ENCODE data around the gene NCAPD2. TPM values are rescaled to one million over a fixed set of nuclear protein-coding genes. Genes with fewer than 3 reads are reported as not detected.

Gene NCAPD2
- total and polyA plus RNA-seq, 7 donors, result 9.0 to 89.5 (median 13.3) TPM

GRCh38 chr12:6469092-6469491, 24.8 kb upstream of the NCAPD2 start:
- no peak for DNase-seq
- H3K27ac ChIP-seq, result peak overlapping the region; percentile 89 to 92 (median 90)
- H3K4me1 ChIP-seq, result peaks cover 0 to 39% (median 33%) of the 10 kb centered on the region in 4 donors
- 69 to 80% methylated on average over 6 of the region's 6 CpGs for whole genome bisulfite sequencing, 2 donors
- peaks cover 7 to 24% (median 9%) of the 10 kb centered on the region in 4 donors for H3K36me3 ChIP-seq
- no peaks in the 10 kb centered on the region for H3K27me3 ChIP-seq
- H3K4me3 ChIP-seq, result peak overlapping the region in 3 of 4 donors; percentile 63 to 81 (median 79)
- intact Hi-C loops (cut with DNase I), result no loop called here
- no peak for TF ChIP-seq EP300 (IDR thresholded peaks at IDR 0.05)
- TF ChIP-seq, protein P1, sequence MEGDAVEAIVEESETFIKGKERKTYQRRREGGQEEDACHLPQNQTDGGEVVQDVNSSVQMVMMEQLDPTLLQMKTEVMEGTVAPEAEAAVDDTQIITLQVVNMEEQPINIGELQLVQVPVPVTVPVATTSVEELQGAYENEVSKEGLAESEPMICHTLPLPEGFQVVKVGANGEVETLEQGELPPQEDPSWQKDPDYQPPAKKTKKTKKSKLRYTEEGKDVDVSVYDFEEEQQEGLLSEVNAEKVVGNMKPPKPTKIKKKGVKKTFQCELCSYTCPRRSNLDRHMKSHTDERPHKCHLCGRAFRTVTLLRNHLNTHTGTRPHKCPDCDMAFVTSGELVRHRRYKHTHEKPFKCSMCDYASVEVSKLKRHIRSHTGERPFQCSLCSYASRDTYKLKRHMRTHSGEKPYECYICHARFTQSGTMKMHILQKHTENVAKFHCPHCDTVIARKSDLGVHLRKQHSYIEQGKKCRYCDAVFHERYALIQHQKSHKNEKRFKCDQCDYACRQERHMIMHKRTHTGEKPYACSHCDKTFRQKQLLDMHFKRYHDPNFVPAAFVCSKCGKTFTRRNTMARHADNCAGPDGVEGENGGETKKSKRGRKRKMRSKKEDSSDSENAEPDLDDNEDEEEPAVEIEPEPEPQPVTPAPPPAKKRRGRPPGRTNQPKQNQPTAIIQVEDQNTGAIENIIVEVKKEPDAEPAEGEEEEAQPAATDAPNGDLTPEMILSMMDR (IDR thresholded peaks at IDR 0.05), result no peak
- TF ChIP-seq POLR2AphosphoS5 (IDR thresholded peaks at IDR 0.05), result no peak
- no peak for TF ChIP-seq POLR2A (IDR thresholded peaks at IDR 0.05)
- no peaks in the 10 kb centered on the region for H3K9me3 ChIP-seq

- Histone ChIP-seq H3K9me3 (no peaks in the 10 kb centered on the region), H3K4me3 (peak overlapping the region; percentile 63 to 81 (median 71)), H3K27me3 (no peaks in the 10 kb centered on the region), H3K4me1 (peaks cover 0 to 39% (median 33%) of the 10 kb centered on the region in 4 donors), H3K27ac (peak overlapping the region; percentile 89 to 92 (median 90)), H3K36me3 (peaks cover under 1 to 17% (median 2%) of the 10 kb centered on the region in 4 donors)
- WGBS, 2 donors, result 26 to 32% methylated on average over 16 of the region's 16 CpGs
- DNase-seq, result no peak
- no peak for TF ChIP-seq POLR2AphosphoS5 (IDR thresholded peaks at IDR 0.05)
- TF ChIP-seq POLR2A (IDR thresholded peaks at IDR 0.05), result no peak
- TF ChIP-seq EP300 (IDR thresholded peaks at IDR 0.05), result no peak
- TF ChIP-seq, protein P1 (IDR thresholded peaks at IDR 0.05), result no peak
- intact Hi-C loops (cut with DNase I), result loop anchor here (1.0 to 2.0 kb wide), 4 partner anchors 19 to 147 kb away; partner anchors contain the start of gene MRPL51
Measured at GRCh38 chr12:6469609-6470374, 24.1 kb upstream of the NCAPD2 start.

DNA sequence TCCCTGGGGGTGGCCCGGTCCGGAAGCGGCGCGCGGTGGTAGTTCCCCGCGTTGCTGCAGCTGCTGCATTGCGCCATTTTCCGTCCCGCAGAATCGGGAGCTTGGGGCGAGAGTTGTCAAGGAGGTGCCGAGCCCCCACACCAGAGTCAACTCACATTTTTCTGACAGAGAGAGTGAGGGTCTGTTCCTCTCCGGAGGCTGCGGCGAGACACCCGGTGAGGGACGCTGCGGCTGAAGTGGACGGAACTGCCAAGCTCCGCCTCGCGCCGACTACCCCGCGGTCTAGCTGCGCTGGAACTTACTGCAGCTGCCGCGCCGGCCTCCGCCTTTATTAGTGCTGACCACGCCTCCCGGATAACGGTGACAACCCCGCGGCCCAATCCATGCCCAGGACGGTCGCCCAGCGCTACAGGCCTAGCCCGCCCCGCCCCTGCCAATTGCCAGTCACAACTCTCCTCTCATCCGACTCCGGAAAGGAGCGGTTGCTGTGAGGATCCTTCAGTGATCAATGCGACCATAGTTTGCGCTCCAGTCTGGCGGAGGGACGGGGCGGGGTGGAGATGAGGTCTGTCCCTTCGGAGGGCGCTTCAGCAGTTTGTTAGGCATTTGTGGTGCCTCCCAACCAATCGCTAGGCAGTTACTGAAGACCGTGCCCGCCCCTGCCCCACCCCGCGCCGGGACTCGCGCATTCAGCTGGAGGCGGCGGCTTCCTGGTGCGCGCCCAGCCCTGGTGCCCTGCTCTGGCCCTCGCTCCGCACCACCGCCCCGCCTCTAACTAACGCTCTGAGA, 23.3 kb upstream of the NCAPD2 start, which contains the start of gene VAMP1:
Gene VAMP1 (minus strand): TSS at position 303 of the 789 bp plus-strand sequence. CDS start 146 bp downstream, at position 157.
- Histone ChIP-seq H3K4me3 (peak within 1 kb of the TSS; percentile 63 to 81 (median 71)), H3K4me1 (peaks cover 0 to 38% (median 33%) of the 10 kb centered on the region in 4 donors), H3K27me3 (no peaks in the 10 kb centered on the region), H3K27ac (peak within 1 kb of the TSS; percentile 89 to 92 (median 90)), H3K9me3 (no peaks in the 10 kb centered on the region), H3K36me3 (peaks cover 0 to 12% (median 0%) of the 10 kb centered on the region in 4 donors)
- WGBS, 2 donors, result 0% methylated on average over 69 of the region's 69 CpGs
- peak; percentile 99 for DNase-seq
- intact Hi-C loops (cut with DNase I), result loop anchor here (1.0 to 2.0 kb wide), 4 partner anchors 20 to 148 kb away; partner anchors contain the start of gene MRPL51
- TF ChIP-seq, protein P1 (IDR thresholded peaks at IDR 0.05), result peak in 1 of 4 experiments; percentile 18
- peak; percentile 99 to 100 (median 100) for TF ChIP-seq POLR2AphosphoS5 (IDR thresholded peaks at IDR 0.05)
- peak; percentile 98 to 99 for TF ChIP-seq POLR2A (IDR thresholded peaks at IDR 0.05)
- no peak for TF ChIP-seq EP300 (IDR thresholded peaks at IDR 0.05)

- intact Hi-C loops (cut with DNase I), result loop anchor here (2.0 kb wide), 3 partner anchors 21 to 149 kb away; no protein-coding TSS in a partner anchor
- H3K4me1 ChIP-seq, result peaks cover 0 to 41% (median 35%) of the 10 kb centered on the region in 4 donors
- TF ChIP-seq EP300 (IDR thresholded peaks at IDR 0.05), result no peak
- TF ChIP-seq POLR2AphosphoS5 (IDR thresholded peaks at IDR 0.05), result no peak
- TF ChIP-seq, protein P1 (IDR thresholded peaks at IDR 0.05), result no peak
- no peak for TF ChIP-seq POLR2A (IDR thresholded peaks at IDR 0.05)
- no peaks in the 10 kb centered on the region for H3K27me3 ChIP-seq
- WGBS, 2 donors, result 89 to 94% methylated on average over 1 of the region's 1 CpG
- H3K27ac ChIP-seq, result no peak overlapping the region
- no peaks in the 10 kb centered on the region for H3K36me3 ChIP-seq
- no peaks in the 10 kb centered on the region for H3K9me3 ChIP-seq
- DNase-seq, result no peak
- no peak overlapping the region for H3K4me3 ChIP-seq
Measured at GRCh38 chr12:6471989-6472360, 21.9 kb upstream of the NCAPD2 start.
